DMS153 (cell line): Measurements from ENCODE around the gene ASH1L.
"Not testable (repeated sequence)": the region's sequence is repeated elsewhere in the genome, so short reads cannot be mapped to it uniquely, and the experiment has no call there.

Experiments
- DNase-seq: peaks from one replicate; lab custom pipeline; 2025; lab: John Stamatoyannopoulos, UW

The ASH1L gene

DNA sequence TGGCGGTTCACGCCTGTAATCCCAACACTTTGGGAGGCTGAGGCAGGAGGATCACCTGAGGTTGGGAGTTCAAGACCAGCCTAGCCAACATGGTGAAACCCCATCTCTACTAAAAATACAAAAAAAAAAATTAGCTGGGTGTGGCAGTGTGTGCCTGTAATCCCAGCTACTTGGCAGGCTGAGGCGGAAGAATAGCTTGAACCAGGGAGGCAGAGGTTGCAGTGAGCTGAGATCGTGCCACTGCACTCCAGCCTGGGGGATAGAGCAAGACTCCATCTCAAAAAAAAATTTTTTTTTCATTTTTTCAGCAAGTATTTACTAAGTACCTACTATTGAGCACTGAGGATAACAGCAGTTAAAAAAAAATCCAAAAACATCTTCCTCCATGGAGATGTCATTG, 69.0 kb downstream of the ASH1L start:
- not testable (repeated sequence) for DNase-seq

DNA sequence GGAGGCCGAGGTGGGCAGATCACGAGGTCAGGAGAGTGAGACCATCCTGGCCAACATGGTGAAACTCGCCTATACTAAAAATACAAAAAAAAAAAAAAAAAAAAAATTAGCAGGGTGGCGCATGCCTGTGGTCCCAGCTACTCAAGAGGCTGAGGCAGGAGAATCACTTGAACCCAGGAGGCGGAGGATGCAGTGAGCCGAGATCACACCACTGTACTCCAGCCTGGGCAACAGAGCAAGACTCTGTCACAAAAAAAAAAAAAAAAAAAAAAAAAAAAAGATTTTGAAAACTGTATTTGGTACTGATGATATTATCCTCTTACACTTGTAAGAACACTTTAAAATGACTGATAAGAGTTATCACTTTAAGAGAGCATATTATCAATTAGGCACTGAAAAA, 74.2 kb downstream of the ASH1L start:
- not testable (repeated sequence) for DNase-seq

DNA sequence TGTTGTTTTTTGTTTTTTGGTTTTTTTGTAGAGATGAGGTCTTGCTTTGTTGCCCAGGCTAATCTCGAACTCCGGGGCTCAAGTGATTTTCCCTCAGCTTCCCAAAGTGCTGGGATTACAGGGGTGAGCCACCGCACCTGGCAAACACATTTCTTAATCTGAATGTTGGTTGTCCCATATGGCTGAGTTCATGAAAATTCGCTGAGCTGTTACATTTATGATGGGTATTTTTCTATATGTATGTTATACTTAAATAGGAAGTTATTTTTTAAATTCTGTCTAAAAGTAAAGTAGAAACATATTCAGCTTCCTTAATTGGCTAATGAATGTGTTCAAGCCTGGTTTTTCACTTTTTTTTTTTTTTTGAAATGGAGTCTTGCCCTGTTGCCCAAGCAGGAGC, 75.1 kb downstream of the ASH1L start:
- DNase-seq, result no peak

DNA sequence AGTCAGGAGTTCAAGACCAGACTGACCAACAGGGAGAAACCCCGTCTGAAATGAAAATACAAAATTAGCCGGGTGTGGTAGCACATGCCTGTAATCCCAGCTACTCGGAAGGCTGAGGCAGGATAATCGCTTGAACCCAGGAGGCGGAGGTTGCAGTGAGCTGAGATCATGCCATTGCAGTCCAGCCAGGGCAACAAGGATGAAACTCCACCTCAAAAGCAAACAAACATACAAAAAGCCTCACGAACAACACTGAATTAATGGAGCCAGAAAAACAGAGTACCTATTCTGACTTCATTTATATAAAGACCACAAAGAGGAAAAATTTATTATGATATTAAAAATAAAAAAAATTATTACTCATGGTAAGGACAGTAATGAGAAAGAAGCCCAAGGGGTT, 75.7 kb downstream of the ASH1L start:
- DNase-seq, result not testable (repeated sequence)

DNA sequence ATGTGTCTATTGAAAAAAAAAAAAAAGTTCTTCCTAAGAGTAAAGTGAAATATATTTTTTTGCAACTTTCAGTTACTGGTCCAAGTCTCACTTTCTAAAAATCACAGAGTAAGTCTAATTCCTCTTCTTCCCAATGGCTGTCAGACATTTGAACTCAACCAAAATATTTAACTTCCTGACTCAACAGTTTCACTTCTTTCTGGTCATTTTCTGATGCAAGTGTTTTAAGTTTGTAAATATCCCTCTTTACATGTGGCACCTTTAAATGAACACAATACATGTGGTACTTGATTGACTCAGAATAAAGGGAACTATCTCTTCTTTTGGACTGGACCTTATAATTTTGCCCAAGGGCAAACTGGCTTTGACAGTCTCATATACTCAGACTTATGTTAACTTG, 76.7 kb downstream of the ASH1L start:
- no peak for DNase-seq

DNA sequence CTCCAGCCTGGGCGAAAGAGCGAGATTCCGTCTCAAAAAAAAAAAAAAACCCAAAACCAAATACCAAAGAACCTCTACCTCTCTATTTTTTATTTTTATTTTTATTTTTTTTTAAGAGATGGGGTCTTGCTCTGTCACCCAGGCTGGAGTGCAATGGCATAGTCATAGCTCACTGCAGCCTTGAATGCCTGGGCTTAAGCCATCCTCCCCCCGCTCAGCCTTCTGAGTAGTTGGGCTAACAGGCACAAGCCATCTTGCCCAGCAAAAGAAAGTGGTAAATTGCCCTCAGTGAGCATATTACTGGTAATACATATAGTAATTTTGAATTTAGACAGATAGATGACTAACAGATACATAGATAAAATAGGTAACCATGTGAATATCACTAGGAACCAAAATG, 77.4 kb downstream of the ASH1L start:
- DNase-seq, result no peak

DNA sequence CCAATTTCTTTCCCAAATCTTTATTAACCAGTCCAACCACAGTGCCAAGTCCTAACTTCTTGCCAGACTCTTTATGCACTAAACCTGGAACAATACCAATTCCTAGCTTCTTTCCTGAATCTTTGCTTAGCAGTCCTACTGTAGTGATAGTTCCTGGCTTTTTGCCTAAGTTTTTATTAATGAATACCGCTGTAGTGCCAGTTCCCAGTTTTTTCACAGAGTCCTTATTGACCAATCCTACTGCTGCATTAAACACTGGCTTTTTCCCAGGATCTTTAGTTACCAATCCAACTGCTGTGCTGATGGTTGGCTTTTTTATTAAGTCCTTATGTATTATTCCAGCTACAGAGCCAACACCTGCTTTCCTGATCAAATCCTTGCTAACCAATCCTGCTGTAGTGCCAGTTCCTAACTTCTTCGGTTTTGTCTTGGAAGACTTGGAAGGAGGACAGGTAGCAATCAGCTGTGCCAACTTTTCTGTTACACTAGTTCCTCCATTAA, 80.8 kb downstream of the ASH1L start:
- DNase-seq, result no peak

DNA sequence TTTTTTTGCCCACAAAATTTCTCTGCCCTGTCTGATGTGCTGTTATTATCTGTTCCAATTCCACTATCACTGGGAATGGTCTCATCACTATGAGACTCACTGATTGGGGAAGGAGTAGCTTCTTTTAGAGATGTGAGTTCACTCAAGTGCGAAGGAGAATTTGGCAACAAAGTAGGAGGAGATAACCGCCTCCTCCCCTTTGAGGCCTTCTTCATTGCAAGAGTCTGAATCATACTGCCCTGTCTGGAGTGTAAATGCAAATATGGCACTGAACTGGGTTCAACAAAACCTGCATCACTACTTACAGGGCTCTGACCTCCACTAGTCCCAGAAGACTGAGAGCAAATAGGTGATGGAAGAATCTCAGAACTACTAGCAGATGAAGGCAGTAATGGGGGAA, 83.4 kb downstream of the ASH1L start:
- DNase-seq, result no peak

DNA sequence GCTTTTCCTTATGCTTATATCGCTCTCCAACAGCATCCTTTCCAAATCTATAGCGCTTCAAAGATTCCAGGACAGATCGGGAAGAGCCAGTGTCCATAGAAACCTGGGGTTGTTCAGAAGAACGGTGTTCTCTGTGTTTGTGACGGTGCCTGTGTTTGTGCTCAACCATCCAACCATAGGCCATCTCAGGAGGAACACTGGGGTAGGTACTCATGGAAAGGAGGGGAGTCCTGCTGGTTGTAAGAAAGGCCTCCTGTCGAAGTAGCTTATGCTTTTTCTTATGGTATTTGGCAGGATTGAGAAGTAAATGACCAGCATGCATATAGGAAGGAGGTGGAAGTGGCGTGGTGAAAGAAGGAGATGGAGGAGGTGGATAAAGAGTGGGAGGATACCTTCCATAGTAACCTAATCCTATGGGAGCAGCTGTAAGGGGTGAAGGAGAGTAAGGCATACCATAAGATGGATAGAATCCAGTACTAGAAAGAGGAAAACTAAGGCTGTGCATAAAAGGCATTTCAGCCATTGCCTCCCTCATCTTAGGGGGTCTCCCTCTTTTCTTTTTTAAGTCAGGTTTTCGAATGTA, 84.2 kb downstream of the ASH1L start:
- no peak for DNase-seq

DNA sequence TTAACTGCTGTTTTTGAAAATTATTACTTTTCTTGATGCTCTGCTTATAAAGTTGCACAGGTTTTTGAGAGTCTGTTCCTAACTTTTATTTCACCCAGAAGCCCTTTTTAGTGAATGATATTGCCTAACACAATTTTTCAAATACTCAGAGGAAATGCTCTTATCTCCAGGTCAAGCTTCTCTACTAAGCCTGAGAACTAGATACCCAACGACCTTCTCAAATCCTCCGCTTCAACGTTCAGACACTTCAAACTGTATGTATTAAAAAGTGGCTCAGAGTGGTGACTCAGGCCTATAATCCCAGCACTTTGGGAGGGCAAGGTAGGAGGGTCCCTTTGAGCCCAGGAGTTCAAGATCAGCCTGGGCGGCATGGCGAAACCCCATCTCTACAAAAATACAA, 88.5 kb downstream of the ASH1L start:
- DNase-seq, result no peak

DNA sequence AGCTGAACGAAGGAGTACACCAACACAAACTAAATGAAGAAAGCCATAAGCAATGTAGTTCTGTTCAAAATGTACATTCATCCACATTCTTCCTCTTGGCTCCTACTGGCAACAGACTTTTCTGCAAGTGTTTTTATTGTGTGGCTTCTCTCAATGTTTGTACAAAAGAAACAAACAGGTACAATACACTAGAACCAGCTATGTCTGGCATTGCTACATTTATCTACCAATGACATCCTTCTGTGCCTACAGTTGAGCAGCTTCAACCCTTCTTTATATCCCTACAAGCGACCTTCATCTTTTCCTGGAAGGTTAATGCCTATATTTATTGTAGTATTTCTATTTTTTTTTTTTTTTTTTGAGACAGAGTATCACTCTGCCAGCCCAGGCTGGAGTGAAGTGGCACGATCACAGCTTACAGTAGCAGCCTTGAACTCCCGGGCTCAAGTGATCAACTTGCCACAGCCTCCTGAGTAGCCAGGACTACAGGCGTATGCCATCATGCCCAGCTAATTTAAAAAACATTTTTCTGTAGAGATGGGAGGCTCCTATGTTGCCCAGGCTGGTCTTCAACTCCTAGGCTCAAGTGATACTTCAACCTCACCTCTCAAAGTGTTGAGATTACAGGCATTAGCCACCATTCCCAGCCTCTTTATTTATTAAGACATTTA, 89.3 kb downstream of the ASH1L start:
- DNase-seq, result no peak

DNA sequence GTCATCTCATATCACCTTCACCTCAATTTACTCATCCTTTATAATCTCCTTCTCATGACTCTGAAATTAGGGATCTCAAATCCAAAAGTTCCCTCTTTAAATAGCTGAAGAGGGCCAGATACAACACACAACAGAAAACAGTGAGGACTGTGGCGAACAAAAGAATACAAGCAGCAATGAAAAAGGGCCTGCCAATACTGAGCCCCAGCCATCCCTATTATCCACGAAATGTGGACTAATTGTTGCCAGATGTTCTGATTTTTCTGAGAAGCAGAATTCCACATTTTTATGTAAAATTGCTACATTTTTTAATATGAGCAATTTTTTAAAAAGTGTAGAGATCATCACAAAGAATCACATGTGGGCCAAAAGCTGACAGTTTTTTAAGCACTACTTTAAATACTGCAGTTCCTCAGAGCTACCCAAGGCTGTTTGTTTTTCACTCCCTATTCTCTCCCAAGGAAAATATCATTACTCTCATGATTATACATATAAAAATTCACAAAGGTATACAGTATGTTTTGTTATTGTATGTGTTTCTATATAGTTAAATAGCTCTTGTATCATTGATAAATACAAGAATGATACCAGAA, 90.0 kb downstream of the ASH1L start:
- no peak for DNase-seq

DNA sequence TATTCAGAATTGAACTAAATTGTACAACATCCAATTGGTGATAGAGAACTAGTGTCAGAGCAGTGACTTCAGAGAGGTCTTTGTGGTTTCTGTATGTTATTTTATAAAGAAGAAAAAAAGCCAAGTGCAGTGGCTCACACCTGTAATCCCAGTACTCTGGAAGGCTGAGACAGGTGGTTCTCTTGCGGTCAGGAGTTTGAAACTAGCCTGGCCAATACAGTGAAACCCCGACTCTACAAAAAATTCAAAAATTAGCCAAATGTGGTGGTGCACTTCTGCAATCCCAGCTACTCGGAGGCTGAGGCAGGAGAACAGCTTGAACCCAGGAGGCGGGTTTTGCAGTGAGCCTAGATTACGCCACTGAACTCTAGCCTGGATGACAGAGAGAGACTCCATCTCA, 90.7 kb downstream of the ASH1L start:
- no peak for DNase-seq

DNA sequence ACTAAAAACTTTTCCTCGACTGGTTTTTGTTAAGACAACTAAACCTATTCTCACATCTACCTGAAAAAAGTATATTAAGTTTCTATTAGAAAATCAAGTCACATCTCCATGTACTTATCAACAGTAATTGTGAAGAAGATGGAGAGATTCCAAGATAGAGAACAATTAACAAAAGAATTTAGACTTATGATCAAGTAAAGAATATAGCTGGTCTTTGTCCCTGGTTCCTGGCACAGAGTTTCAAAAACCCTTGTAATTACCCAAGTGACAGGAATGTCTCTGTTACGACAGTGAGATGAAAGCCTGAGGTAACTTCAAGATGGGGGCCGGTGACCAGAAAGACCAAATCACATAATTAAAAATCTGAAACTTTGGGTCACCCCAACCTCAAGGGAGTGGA, 91.6 kb downstream of the ASH1L start:
- DNase-seq, result no peak

DNA sequence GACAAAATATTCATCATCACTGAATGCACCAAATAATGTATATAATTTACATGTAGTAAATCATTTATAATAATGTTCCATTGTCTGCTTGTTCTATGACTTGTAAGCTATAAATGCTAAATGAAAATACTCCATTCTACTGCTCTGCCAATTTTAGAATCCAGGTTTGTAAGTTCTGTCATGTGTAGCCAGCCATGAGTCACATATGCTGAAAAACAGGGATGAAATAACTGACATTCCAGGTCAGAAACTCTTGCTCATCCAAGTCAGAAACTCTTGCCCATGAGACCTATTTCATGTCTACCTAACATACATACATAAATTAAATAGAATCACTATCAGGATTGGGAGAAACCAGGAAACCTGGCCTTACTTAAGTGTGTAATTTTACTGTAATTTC, 95.6 kb downstream of the ASH1L start:
- no peak for DNase-seq

DNA sequence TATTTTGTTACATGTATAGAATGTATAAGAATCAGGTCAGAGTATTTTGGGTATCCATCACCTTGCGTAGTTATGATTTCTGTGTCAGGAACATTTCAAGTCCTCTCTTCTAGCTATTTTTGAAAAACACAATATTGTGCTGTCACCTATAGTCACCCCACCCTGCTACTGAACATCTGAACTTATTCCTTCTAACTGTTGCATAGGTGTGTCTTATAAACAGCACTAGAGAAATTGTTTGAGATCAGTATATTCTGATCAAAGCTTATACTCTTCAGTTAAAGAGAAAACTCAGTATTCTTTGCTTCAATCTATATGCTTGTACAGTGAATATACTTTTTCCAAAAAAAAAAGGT, 96.0 kb downstream of the ASH1L start:
- DNase-seq, result no peak

DNA sequence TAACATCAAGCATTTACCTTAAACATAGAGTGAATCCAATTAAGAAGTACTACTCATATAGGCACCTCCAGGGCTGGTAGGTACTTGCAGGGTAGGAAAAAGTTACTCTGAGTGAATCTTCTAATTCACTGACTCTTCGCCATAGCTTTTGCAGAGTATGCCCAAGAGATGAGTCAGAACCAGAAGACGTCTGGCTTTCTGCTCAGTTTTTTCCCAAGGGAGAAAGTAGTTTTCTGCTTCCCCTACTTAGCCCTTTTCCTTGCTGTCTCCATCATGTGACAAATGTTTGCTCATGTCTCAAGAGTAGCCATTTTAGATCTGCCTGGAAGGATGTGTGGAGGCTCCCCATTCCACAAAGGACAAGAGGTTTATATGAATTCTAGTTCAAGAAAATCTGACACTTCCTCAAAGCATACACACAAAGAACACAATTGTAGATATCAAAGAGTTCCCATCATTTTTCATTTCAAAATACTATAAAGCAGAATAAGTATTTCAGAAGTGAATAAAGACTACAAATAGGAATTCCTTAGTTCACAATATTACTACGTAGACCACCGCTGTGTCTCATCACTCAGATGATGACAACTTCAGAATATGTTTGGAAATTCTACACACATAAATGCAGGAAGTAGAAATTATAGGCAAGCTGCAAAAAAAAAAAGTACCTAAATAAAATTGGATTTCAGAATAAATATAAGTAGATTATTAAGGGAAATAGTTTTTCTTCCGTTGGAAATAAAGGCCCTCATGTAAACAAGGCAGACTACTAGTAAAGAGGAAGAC, 98.5 kb downstream of the ASH1L start:
- no peak for DNase-seq

DNA sequence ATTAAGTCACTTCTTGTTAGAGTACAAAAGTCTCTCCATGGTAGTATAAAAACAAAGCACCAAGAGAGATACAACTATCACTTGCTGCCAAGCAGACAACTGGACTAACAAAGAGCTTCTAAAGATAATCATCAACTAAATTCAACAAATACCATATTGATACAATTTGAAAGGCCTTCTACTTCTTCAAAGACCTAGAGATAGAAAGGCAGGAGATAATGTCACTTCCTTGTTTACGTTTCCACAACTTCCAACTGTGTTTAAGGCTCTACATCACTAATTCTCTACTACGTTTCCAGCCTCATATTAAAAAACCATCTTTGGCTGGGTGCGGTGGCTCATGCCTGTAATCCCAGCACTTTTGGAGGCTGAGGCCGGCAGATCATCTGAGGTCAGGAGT, 104.5 kb downstream of the ASH1L start:
- DNase-seq, result no peak

DNA sequence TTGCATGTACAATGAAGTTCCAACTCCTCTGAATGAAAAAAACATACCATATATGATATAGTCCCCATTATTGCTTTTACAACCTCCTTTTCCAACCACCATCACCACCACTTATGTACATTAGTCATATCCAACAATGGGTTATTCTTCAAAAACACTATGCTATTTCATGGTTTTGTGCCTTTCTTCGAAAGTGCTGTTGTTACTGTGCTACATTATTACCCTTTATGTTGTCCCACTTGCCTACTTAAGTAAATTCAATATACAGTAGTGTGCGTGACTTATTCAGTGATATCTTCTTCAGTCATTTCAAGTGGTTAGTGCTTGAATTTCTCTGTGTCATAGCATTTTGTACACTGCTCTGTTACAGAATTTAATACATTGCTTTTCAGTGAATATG, 105.3 kb downstream of the ASH1L start:
- no peak for DNase-seq

DNA sequence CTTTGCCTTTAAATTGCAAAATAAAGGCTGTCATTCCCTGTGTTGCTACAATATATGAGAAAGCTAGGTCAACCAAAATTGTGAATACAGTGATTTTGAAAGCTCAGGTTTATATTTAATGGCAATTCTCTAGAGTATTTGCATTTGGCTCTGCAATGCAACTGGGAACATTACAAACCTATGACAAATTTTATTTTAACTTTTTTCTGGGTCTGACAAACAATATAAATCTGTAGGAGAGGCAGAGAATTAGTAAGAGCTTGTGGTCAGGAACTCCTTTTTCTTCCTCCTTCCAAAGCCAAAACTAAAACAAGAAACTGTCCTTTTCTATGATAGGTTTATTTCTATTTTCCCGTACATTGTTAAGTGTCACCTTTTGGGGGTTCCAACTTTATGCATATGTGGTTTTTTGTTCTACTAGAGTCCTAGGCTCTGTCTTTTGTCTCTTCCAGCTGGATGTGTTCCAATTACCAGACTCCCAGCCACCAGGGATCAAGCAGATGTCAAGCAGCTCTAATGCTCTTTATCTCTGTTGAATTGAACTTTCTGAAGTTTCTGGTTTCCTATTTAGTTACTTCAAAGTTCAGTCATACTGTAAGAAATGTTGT, 106.9 kb downstream of the ASH1L start:
- no peak for DNase-seq

DNA sequence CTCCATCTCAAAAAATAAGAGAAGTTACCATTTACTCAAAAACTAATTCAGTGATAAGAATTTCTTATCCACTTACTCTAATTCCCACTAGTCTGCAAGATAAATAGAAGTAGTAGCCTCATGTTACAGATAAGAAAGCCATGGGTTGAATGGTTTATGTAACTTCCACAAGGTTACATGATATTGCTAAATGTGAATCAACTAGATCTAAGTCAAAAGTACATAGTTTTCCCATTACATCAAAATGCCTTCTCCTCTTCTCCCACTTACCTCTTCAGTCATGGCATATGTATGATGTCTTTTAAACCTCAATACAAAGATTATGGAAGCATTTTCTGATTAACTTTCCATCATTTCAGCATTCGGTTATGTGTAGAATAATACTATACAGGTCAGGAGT, 108.5 kb downstream of the ASH1L start:
- no peak for DNase-seq

DNA sequence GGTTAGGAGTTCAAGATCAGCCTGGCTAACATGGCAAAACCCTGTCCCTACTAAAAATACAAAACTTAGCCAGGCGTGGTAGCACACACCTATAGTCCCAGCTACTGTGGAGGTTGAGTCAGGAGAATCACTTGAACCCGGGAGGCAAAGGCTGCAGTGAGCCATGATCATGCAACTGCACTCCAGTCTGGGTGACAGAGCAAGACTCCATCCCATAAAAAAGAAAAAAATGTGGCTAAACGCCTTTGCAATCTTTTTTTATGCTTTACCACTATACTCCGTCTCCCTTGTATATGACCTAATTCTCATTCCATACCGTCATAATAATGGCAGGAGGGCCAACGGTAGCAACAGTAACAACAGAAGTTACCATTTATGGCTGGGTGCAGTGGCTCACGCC, 109.5 kb downstream of the ASH1L start:
- DNase-seq, result no peak

DNA sequence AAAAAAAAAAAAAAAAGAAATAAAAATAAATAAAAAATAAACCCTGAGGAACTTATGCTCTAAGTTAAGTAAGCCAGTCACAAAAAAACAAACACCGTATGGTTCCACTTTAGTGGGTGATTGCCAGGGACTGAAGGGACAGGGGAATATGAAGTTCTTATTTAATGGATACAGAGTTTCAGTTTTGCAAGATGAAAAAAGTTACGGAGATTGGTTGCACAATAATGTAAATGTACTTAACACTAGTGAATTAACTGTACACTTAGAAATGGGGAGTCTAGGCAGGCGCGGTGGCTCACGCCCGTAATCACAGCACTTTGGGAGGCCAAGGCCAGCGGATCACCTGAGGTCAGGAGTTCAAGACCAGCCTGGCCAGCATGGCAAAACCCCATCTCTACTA, 111.4 kb downstream of the ASH1L start:
- DNase-seq, result no peak
